Mucosa of gallbladder (tissue), 1 donor: Measurements from ENCODE around the gene WDR11. TPM values are rescaled to one million over a fixed set of nuclear protein-coding genes. Genes with fewer than 3 reads are reported as not detected.
A peak's percentile ranks its signal among the peaks of the same experiment; 100 is the strongest.

Source experiments
- DNase-seq: peaks from one replicate; pipeline ENCODE4 v3.0.0-alpha.2; 2020; ENCODE audit warnings: low spot score
- total RNA-seq: library from RNA; stranded (reverse); gene quantifications from one replicate; pipeline ENCODE4 v1.2.1, GENCODE V29; 2021
- donor health status: DM: no; HTN: no; CAD: no.

Gene WDR11
- total RNA-seq, 1 donor from 2014 or later: 44.5 TPM

GRCh38 chr10:120944586-120945125 lies 93.5 kb downstream of the WDR11 start:
- DNase-seq: no peak

- no peak for DNase-seq
Measured at GRCh38 chr10:120945182-120945581, 94.0 kb downstream of the WDR11 start.

GRCh38 chr10:120945801-120946302 lies 94.7 kb downstream of the WDR11 start:
- DNase-seq: peak; percentile 78

- DNase-seq: no peak
Measured at GRCh38 chr10:120946497-120946896, 95.3 kb downstream of the WDR11 start.

GRCh38 chr10:120948889-120949608 lies 97.9 kb downstream of the WDR11 start:
- DNase-seq: peak; percentile 57

- no peak for DNase-seq
Measured at GRCh38 chr10:120949609-120950031, 98.5 kb downstream of the WDR11 start.

- no peak for DNase-seq
Measured at GRCh38 chr10:120950051-120950561, 98.9 kb downstream of the WDR11 start.

GRCh38 chr10:120951288-120951687 lies 100.1 kb downstream of the WDR11 start:
- no peak for DNase-seq

GRCh38 chr10:120953897-120954296 lies 102.7 kb downstream of the WDR11 start:
- no peak for DNase-seq
